Natural killer cell (primary cell): ENCODE results near the gene OR51B5. TPM values are rescaled to one million over a fixed set of nuclear protein-coding genes. Genes with fewer than 3 reads are reported as not detected.
"Not testable (repeated sequence)": the region's sequence is repeated elsewhere in the genome, so short reads cannot be mapped to it uniquely, and the experiment has no call there.

ENCODE experiments used
- ATAC-seq, 3 donors: fragments of 150-1000 bp in 2 of 3; fragments of 200-7000 bp in 1 of 3; cut with Tn5 transposase; 1 replicate in 1 of 3; 2 replicates in 2 of 3; pipeline ENCODE4 v1.10.0; 2021; ENCODE audit warnings: mild to moderate bottlenecking in 2 of 3, moderate library complexity in 2 of 3
- DNase-seq, 2 donors: peaks; one replicate each; pipeline versions ENCODE4 v3.0.0 to v3.0.0-alpha.2; 2013 to 2021; ENCODE audit warnings: mixed read lengths in 1 of 2
- H3K27ac ChIP-seq: one replicate; pipeline ENCODE4 v1.5.1; 2013; ENCODE audit warnings: mild to moderate bottlenecking, low read length
- H3K27me3 ChIP-seq: one replicate; pipeline ENCODE4 v1.6.1; 2013; ENCODE audit warnings: low read length; ENCODE audit not compliant: control insufficient read depth, insufficient read depth
- H3K36me3 ChIP-seq: one replicate; pipeline ENCODE4 v1.6.1; 2013; ENCODE audit warnings: low read length; ENCODE audit not compliant: control insufficient read depth, insufficient read depth
- H3K4me1 ChIP-seq: one replicate; pipeline ENCODE4 v1.6.1; 2013; ENCODE audit warnings: low read length; ENCODE audit not compliant: control insufficient read depth, insufficient read depth
- H3K4me3 ChIP-seq: one replicate; pipeline ENCODE4 v1.5.1; 2013; ENCODE audit warnings: low read length
- H3K9me3 ChIP-seq: one replicate; pipeline ENCODE4 v1.6.1; 2013; ENCODE audit warnings: low read length; ENCODE audit not compliant: control insufficient read depth, insufficient read depth
- H3K27ac Mint-ChIP-seq, 2 donors: one replicate each; pipeline ENCODE4 v1.8.0; 2022; ENCODE audit warnings: mild to moderate bottlenecking in 2 of 2, mixed read lengths in 2 of 2, moderate library complexity in 1 of 2
- H3K27me3 Mint-ChIP-seq, 2 donors: one replicate each; pipeline ENCODE4 v1.8.0; 2022; ENCODE audit warnings: low read depth in 2 of 2, mixed read lengths in 2 of 2
- H3K36me3 Mint-ChIP-seq: one replicate; pipeline ENCODE4 v1.8.0; 2022; ENCODE audit warnings: mixed read lengths
- H3K4me1 Mint-ChIP-seq, 2 donors: one replicate each; pipeline ENCODE4 v1.8.0; 2022; ENCODE audit warnings: mixed read lengths in 2 of 2
- H3K4me3 Mint-ChIP-seq: one replicate; pipeline ENCODE4 v1.8.0; 2022; ENCODE audit warnings: mild to moderate bottlenecking, moderate library complexity, mixed read lengths
- H3K9me3 Mint-ChIP-seq, 2 donors: one replicate each; pipeline ENCODE4 v1.8.0; 2022; ENCODE audit warnings: mixed read lengths in 2 of 2
- CTCF ChIP-seq: fragments of 200-600 bp; IDR thresholded peaks from one replicate; pipeline ENCODE4 v1.8.0; 2022; ENCODE audit warnings: antibody characterized with exemption
- WGBS: methylation state at CpG from one replicate; pipeline ENCODE4 v1.1.7; 2013; ENCODE audit warnings: missing lambda C conversion rate; ENCODE audit not compliant: insufficient coverage; 5-methylcytosine and 5-hydroxymethylcytosine counted together
- intact Hi-C: fragments of 100-400 bp; cut with micrococcal nuclease; formaldehyde crosslinking; loops from one replicate; pipeline ENCODE4 v1.14.2; 2022
- total RNA-seq, 4 donors: library from RNA; stranded (reverse); fragments of 120-200 nt in 1 of 4; gene quantifications; one replicate each; pipeline versions ENCODE4 v1.2.3 to v1.2.4, GENCODE V29; 2013 to 2022

OR51B5 gene
- total RNA-seq, 3 donors from 2014 or later (not counting 1 experiment from before 2014, with no cell fraction given) = not detected

- no peaks in the 10 kb centered on the region for H3K4me1 ChIP-seq
- H3K27ac ChIP-seq = no peak overlapping the region
- Mint-ChIP-seq H3K27ac (no peak overlapping the region), H3K4me1 (no peaks in the 10 kb centered on the region), H3K36me3 (no peaks in the 10 kb centered on the region), H3K4me3 (no peak overlapping the region), H3K9me3 (no peaks in the 10 kb centered on the region), H3K27me3 (no peaks in the 10 kb centered on the region)
- 94% methylated on average over 2 of the region's 2 CpGs for WGBS
- H3K27me3 ChIP-seq = no peaks in the 10 kb centered on the region
- TF ChIP-seq CTCF = no peak
- intact Hi-C loops = no loop called here
- no peak for DNase-seq
- no peaks in the 10 kb centered on the region for H3K36me3 ChIP-seq
- H3K4me3 ChIP-seq = no peak overlapping the region
- ATAC-seq = no peak
- no peaks in the 10 kb centered on the region for H3K9me3 ChIP-seq
These were observed 24.2 kb upstream of the OR51B5 start for GRCh38 chr11:5367448-5368074.

GRCh38 chr11:5366856-5367255 is 23.5 kb upstream of the OR51B5 start:
- Histone ChIP-seq H3K4me3 (no peak overlapping the region), H3K36me3 (no peaks in the 10 kb centered on the region), H3K4me1 (no peaks in the 10 kb centered on the region), H3K27ac (no peak overlapping the region), H3K9me3 (no peaks in the 10 kb centered on the region), H3K27me3 (no peaks in the 10 kb centered on the region)
- ATAC-seq (no peak), DNase-seq (no peak)
- Mint-ChIP-seq H3K27me3 (no peaks in the 10 kb centered on the region), H3K4me3 (no peak overlapping the region), H3K4me1 (no peaks in the 10 kb centered on the region), H3K9me3 (no peaks in the 10 kb centered on the region), H3K27ac (no peak overlapping the region), H3K36me3 (no peaks in the 10 kb centered on the region)
- TF ChIP-seq CTCF = no peak
- intact Hi-C loops = no loop called here
- 75% methylated on average over 1 of the region's 1 CpG for WGBS

GRCh38 chr11:5366365-5366764 is 23.0 kb upstream of the OR51B5 start:
- H3K4me1 Mint-ChIP-seq, H3K9me3 Mint-ChIP-seq, H3K4me1 ChIP-seq, intact Hi-C loops, H3K36me3 Mint-ChIP-seq, H3K27me3 ChIP-seq, H3K4me3 ChIP-seq, H3K4me3 Mint-ChIP-seq, DNase-seq, H3K27ac Mint-ChIP-seq, H3K36me3 ChIP-seq, H3K27me3 Mint-ChIP-seq, H3K9me3 ChIP-seq, H3K27ac ChIP-seq, ATAC-seq: not testable (repeated sequence)
- WGBS = 93% methylated on average over 6 of the region's 6 CpGs

- H3K27me3 ChIP-seq = no peaks in the 10 kb centered on the region
- Mint-ChIP-seq H3K4me1 (no peaks in the 10 kb centered on the region), H3K27ac (no peak overlapping the region), H3K4me3 (no peak overlapping the region), H3K36me3 (no peaks in the 10 kb centered on the region), H3K27me3 (no peaks in the 10 kb centered on the region), H3K9me3 (no peaks in the 10 kb centered on the region)
- intact Hi-C loops = no loop called here
- ATAC-seq (no peak), DNase-seq (no peak)
- no peak overlapping the region for H3K27ac ChIP-seq
- H3K9me3 ChIP-seq = no peaks in the 10 kb centered on the region
- TF ChIP-seq CTCF = no peak
- no peak overlapping the region for H3K4me3 ChIP-seq
- WGBS = 85% methylated on average over 2 of the region's 2 CpGs
- no peaks in the 10 kb centered on the region for H3K4me1 ChIP-seq
- H3K36me3 ChIP-seq = no peaks in the 10 kb centered on the region
These were observed 20.9 kb upstream of the OR51B5 start for GRCh38 chr11:5364214-5364613.
